Activated T-cell treated with anti-CD3 and anti-CD28 coated beads, Interleukin-2, amount 50 U/mL, for 4 hours (primary cell): ENCODE measurements around the gene NAGA. TPM values are rescaled to one million over a fixed set of nuclear protein-coding genes. Genes with fewer than 3 reads are reported as not detected.
A peak's percentile ranks its signal among the peaks of the same experiment; 100 is the strongest.
"Not testable (repeated sequence)": the region's sequence is repeated elsewhere in the genome, so short reads cannot be mapped to it uniquely, and the experiment has no call there.

Source experiments
- ATAC-seq, 2 donors: fragments of 200-7000 bp; cut with Tn5 transposase; one replicate each; pipeline ENCODE4 v1.10.0; 2021
- DNase-seq: peaks from one replicate; pipeline ENCODE4 v3.0.0-alpha.2; 2020
- H3K27me3 Mint-ChIP-seq: one replicate; pipeline ENCODE4 v1.8.0; 2021; ENCODE audit warnings: low read depth, mixed read lengths
- H3K36me3 Mint-ChIP-seq: one replicate; pipeline ENCODE4 v1.8.0; 2022; ENCODE audit warnings: mixed read lengths; ENCODE audit not compliant: insufficient read depth
- H3K4me1 Mint-ChIP-seq: one replicate; pipeline ENCODE4 v1.8.0; 2021; ENCODE audit warnings: low read depth, mixed read lengths
- H3K4me3 Mint-ChIP-seq: one replicate; pipeline ENCODE4 v1.8.0; 2021; ENCODE audit warnings: mild to moderate bottlenecking, moderate library complexity, mixed read lengths
- H3K9me3 Mint-ChIP-seq: one replicate; pipeline ENCODE4 v1.8.0; 2021; ENCODE audit warnings: mixed read lengths
- total RNA-seq, 3 donors: library from RNA; stranded (reverse); gene quantifications; one replicate each; pipeline ENCODE4 v1.2.1, GENCODE V29; 2021

NAGA gene
- total RNA-seq: 10 to 100 TPM; 14.2 to 16.4 (median 14.2) TPM

DNA sequence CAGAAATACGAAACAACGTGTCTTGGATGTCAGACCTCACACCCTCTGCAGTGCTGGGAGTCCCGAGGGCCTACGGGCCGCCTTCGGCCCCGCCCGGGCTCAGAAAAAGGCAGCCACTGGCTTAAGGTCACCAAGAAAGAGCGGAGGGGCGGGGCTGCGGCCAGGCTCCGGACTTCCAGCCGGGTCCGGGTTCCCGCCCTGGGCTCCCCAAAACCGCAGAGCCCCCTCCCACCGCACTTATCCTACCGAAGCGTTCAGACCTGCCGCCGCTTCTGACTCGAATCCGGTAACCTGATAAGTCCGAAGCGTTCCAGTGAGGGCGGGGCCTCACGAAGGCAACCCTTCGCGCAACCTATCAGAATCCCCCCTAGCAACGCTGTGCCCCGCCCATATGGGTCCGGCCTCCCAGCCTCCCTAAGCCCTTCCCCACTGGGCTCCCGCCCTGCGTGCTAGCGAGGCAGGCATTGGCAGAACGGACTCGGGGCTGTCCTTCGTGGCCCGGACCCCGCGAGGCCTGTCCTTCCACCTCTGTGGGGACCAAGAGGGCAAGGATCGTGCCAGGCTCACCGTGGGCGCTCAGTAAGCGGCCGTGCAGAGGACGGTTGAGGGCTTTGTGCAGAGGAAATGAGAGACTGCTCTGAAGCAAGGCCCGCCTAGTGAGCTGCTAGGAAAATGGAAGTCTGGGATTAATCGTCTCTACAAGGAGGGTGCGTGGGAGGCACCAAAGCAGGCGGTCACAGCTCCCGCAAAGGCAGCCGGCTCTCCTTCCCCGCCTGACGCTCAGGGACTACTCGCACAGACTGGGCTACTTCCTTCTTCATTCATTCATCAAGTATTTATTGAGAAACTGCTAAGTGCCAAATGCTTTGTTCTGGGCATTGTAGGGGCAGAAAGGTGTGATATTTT, at the start of gene NAGA:
Gene NAGA, minus strand, starts transcription at position 296 of the 906 bp plus-strand sequence. CDS start 515 bp downstream, outside the sequence.
- Mint-ChIP-seq H3K36me3 (peaks cover 7% of the 10 kb centered on the region), H3K27me3 (no peaks in the 10 kb centered on the region), H3K4me1 (peaks cover 33% of the 10 kb centered on the region), H3K9me3 (no peaks in the 10 kb centered on the region), H3K4me3 (peak within 1 kb of the TSS; percentile 86)
- DNase-seq: peak; percentile 78
- ATAC-seq: peak; percentile 97 to 98

DNA sequence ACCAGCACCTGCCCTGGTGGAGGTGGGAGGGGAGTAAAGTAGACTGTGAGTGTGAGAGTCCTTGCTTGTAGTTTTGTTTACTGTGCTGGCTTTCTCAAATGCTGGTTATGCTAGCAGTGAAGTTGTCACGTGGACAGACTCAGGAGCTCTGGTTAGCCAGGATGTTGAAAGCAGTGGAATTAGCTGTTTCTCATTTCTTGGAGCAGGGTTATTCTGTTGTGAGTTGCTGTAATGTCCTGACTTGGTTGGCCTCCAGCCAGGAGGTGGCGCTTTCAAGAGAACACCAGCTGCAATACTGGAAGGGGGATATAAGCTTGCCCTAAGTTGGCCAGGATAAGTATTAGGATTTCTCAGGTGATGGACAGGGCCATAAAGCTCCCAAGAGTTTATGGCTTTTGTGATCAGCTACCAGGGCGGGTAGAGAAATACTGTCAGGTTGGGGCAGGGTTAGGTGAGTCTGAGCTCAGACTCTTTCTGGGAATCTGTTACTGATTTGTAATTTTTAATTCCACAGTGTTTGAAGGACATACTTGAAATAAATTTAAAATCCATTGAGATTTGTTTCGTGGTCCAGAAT, 46.3 kb upstream of the NAGA start:
- H3K4me3 Mint-ChIP-seq: no peak overlapping the region
- H3K9me3 Mint-ChIP-seq: peaks cover 12% of the 10 kb centered on the region
- ATAC-seq (no peak), DNase-seq (no peak)
- peaks cover 31% of the 10 kb centered on the region for H3K4me1 Mint-ChIP-seq
- peaks cover 5% of the 10 kb centered on the region for H3K36me3 Mint-ChIP-seq
- no peaks in the 10 kb centered on the region for H3K27me3 Mint-ChIP-seq

DNA sequence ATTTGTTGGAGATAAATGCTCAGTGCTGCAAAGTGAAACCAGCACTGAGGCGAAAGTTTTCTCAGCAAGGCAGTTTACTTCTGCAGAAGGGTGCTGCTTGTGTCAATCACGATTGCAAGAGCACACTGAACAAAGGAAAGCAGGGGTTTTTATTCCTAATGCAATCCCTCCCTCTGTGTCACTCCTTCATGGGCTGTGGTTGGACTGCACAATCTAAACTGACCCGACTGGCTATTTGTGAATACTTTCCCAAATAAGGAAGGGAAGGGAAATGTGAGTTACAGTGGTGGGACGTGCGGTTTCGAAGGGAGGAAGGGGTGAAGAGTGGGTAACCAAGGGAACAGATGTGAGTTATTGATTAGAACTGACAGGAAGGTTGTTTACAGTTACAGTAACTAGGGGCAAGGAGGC, 44.8 kb upstream of the NAGA start:
- Mint-ChIP-seq H3K9me3 (peaks cover 12% of the 10 kb centered on the region), H3K4me1 (peaks cover 17% of the 10 kb centered on the region)
- H3K4me3 Mint-ChIP-seq, DNase-seq, H3K27me3 Mint-ChIP-seq, H3K36me3 Mint-ChIP-seq, ATAC-seq: not testable (repeated sequence)

DNA sequence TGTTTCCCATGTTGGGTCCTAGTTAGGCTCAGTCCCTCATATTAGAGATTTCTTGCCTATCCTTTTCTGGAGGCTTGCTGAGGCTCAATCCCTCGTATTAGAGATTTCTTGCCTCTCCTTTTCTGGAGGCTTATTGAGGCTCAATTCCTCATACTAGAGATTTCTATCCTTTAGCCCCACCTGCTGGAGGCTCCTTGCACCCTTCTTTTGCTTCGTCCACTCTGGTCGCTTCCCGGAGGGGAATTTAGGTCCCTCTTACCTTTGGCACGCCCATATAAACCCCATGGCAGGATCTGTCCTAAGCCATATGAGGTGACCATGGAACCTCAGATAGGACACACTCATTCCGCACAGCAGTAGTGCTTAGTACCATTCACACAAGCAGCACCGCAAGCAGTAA, 44.1 kb upstream of the NAGA start:
- Mint-ChIP-seq H3K4me3 (no peak overlapping the region), H3K9me3 (peaks cover 12% of the 10 kb centered on the region), H3K4me1 (peaks cover 10% of the 10 kb centered on the region), H3K27me3 (no peaks in the 10 kb centered on the region), H3K36me3 (peaks cover 5% of the 10 kb centered on the region)
- ATAC-seq (no peak), DNase-seq (no peak)

DNA sequence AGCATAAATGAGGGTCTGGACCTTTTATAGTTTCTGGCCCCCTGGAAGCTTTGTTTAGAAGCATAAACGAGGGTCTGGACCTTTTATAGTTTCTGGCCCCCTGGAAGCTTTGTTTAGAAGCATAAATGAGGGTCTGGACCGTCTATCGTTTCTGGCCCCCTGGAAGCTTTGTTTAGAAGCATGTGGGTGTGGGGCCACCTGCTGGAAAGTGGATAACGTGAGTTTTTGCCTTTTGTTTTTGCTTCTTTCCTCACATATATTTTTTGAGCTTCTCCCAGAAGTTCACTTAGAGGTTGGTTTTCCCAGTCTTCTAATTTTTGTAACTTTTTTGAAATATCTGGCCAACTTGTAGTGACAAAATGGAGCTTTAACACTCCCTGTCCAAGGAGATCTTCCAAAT, 42.2 kb upstream of the NAGA start:
- H3K27me3 Mint-ChIP-seq, ATAC-seq, H3K36me3 Mint-ChIP-seq, DNase-seq, H3K4me3 Mint-ChIP-seq, H3K4me1 Mint-ChIP-seq: not testable (repeated sequence)
- H3K9me3 Mint-ChIP-seq: peaks cover 12% of the 10 kb centered on the region

DNA sequence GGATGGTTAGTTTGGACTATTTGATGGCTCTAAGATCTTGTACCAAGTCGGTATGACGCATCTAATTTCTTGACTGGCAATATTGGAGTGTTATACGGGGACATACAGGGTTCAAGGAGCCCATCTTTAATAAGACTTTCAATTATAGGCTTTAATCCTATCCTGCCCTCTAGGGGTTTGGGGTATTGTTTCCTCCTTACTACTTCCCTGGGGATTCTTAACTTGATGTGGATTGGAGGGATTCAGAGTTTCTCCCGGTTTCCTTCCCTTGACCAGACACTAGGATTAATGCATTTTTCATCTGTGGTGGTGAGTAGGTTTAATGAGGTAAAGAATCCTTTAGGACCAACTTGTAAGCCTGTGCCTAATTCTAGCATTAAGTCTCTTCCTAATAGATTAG, 41.2 kb upstream of the NAGA start:
- ATAC-seq (no peak), DNase-seq (no peak)
- H3K27me3 Mint-ChIP-seq: no peaks in the 10 kb centered on the region
- H3K4me1 Mint-ChIP-seq: no peaks in the 10 kb centered on the region
- H3K36me3 Mint-ChIP-seq: peaks cover 7% of the 10 kb centered on the region
- H3K4me3 Mint-ChIP-seq: no peak overlapping the region
- peaks cover 12% of the 10 kb centered on the region for H3K9me3 Mint-ChIP-seq

DNA sequence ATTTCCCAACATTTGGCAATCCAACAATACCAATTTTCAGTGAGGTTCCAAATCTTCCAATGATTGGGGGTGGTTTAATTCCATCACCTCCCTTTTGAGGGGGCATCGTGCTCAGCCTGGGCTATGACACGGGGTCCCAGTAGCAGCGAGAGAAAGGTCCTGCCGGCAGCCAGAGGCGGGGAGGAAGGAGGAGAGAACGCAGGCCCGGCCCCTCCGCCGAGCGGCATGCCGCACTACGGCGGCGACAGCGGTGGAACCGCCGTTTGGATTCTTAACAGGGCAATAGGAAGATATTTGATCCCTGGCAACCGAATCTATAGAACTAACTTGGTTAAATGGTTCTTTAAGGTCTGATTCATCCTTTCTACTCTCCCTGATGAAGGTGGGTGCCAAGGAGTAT, 38.2 kb upstream of the NAGA start:
- Mint-ChIP-seq H3K9me3 (peaks cover 8% of the 10 kb centered on the region), H3K27me3 (no peaks in the 10 kb centered on the region), H3K4me3 (no peak overlapping the region), H3K4me1 (no peaks in the 10 kb centered on the region), H3K36me3 (peaks cover 11% of the 10 kb centered on the region)
- DNase-seq (no peak), ATAC-seq (no peak)

DNA sequence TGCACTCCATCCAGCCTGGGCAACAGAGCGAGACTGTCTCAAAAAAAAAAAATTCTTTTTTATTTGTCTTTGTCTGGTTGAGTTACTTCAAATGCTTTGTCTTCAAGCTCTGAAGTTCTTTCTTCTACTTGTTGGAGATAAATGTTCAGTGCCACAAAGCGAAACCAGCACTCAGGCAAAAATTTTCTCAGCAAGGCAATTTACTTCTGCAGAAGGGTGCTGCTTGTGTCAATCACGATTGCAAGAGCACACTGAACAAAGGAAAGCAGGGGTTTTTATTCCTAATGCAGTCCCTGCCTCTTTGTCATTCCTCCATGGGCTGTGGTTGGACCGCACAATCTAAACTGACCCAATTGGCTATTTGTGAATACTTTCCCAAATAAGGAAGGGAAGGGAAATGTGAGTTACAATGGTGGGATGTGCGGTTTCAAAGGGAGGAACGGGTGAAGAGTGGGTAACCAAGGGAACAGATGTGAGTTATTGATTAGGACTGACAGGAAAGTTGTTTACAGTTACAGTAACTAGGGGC, 33.8 kb upstream of the NAGA start:
- not testable (repeated sequence) for H3K4me3 Mint-ChIP-seq, H3K4me1 Mint-ChIP-seq, ATAC-seq, H3K27me3 Mint-ChIP-seq, DNase-seq
- H3K9me3 Mint-ChIP-seq: peaks cover 21% of the 10 kb centered on the region
- H3K36me3 Mint-ChIP-seq: peaks cover 14% of the 10 kb centered on the region

DNA sequence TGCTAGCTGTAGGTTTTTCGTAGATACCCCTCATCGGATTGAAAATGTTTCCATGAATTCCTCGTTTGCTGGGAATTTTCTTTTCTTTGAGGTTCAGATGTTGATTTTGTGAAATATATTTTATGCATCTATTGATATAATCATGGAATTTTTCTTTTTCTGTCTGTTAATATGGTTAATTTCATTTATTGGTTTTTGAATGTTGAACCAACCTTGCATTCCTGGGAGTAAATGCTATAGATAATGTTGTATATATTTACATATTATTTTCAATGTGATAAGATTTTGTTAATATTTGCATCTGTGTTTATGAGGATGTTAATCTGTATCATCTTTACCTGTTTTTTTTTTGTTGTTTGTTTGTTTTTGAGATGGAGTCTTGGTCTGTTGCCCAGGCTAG, 30.6 kb upstream of the NAGA start:
- H3K4me3 Mint-ChIP-seq: no peak overlapping the region
- ATAC-seq: no peak
- H3K4me1 Mint-ChIP-seq: no peaks in the 10 kb centered on the region
- H3K36me3 Mint-ChIP-seq: peaks cover 12% of the 10 kb centered on the region
- no peaks in the 10 kb centered on the region for H3K27me3 Mint-ChIP-seq
- H3K9me3 Mint-ChIP-seq: peaks cover 23% of the 10 kb centered on the region
- DNase-seq: no peak

DNA sequence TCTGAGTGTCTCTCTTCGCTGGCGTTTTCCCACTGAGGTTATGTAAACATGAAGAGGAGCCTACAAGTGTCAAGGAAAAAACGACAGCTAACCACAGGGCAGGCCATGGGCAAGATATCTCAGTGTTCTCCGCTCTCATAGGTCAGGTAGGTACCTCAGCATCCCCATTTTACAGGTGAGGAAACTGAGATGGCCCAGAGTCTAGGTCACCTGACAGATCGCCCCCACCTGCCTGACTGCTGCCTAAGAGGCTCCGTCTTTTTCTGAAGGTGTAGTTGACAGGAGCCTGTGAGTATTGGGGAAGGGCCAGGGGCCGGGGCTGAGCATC, 20.8 kb upstream of the NAGA start:
- Mint-ChIP-seq H3K9me3 (no peaks in the 10 kb centered on the region), H3K4me1 (peaks cover 24% of the 10 kb centered on the region), H3K4me3 (peak overlapping the region; percentile 98), H3K27me3 (no peaks in the 10 kb centered on the region), H3K36me3 (peaks cover 17% of the 10 kb centered on the region)
- ATAC-seq (no peak), DNase-seq (no peak)

DNA sequence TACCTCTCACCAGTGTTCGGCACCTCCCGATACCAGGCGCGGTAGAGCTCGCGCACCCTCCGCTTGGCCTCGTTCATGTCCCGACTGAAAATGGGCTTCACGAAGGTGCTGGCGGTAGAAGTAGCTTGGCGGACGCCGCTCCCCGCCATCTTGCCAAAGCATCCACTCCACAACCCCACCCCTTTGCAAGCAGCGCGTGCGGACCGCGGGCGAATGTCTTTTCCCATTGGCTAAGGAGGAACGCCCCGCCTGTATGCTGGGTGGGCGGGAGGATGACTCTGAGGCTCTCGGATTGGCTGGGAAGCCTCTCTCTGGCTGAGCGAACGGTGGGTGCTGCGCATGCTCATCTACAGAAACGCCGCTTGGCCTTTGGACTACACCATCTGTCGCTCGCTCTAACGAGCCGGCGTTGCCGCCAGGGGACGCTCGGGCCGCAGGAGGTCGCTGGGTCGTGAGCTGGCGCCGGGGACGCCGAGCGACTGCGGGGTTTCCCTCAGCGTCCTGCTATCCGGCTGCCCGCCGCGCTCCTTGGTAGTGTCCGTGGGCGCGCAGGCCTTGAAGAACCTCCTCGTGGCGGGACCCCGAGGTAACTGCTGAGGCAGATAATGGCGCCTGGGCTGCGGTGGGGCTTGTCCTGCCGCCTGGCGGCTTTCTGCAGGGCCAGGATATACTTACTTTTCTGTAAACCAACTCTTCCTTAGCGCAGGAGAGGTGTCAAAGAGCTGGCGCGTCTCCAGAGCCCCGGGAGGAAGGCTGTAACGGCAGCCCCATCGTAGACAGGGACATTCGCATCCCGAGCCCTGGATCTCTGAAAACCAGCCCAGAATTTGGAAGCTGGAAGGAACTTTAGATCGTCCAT, 20.2 kb upstream of the NAGA start, which contains the start of gene NDUFA6:
Gene NDUFA6, minus strand, starts transcription at position 177 of the 859 bp plus-strand sequence. Its CDS starts 28 bp downstream, at position 149.
- Mint-ChIP-seq H3K4me3 (peak within 1 kb of the TSS; percentile 98), H3K27me3 (no peaks in the 10 kb centered on the region), H3K9me3 (no peaks in the 10 kb centered on the region), H3K4me1 (peaks cover 24% of the 10 kb centered on the region), H3K36me3 (peaks cover 19% of the 10 kb centered on the region)
- peak; percentile 90 to 92 for ATAC-seq
- DNase-seq: peak; percentile 97

DNA sequence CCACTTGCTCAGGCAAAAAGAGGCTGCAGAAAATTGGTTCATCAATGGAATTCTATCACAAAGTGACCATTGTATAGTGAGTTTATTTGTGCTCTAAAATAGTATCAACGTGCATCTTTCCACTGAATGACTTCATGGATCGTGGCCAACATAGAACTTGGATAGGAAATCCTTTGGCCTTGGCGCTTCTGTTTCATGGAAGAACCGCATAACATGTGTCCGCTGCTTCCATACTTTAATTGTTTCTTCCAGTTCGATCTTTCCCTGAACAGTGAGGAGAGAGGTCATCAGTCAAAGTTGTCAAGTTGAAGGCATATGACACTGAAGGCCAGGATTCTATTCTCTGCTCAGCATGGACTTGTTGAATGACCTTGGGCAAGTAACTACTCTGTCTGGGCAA, 15.4 kb upstream of the NAGA start:
- H3K27me3 Mint-ChIP-seq: no peaks in the 10 kb centered on the region
- no peak for DNase-seq
- H3K4me1 Mint-ChIP-seq: peaks cover 32% of the 10 kb centered on the region
- peaks cover 40% of the 10 kb centered on the region for H3K36me3 Mint-ChIP-seq
- no peak overlapping the region for H3K4me3 Mint-ChIP-seq
- no peaks in the 10 kb centered on the region for H3K9me3 Mint-ChIP-seq
- no peak for ATAC-seq

DNA sequence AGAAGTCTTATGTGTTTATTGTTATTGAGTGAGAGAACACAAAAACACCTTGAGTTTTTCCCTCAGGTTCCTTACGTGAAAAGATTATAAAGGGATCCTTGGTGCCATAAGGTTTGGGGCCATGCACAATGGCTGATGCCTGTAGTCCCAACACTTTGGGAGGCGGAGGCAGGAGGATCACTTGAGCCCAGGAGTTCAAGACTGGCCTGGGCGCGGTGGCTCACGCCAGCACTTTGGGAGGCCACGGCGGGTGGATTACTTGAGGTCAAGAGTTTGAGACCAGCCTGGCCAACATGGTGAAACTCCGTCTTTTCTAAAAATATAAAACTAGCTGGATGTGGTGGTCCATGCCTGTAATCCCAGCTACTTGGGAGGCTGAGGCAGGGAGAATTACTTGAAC, 14.3 kb upstream of the NAGA start:
- H3K9me3 Mint-ChIP-seq: no peaks in the 10 kb centered on the region
- no peaks in the 10 kb centered on the region for H3K27me3 Mint-ChIP-seq
- peaks cover 40% of the 10 kb centered on the region for H3K36me3 Mint-ChIP-seq
- ATAC-seq: no peak
- peaks cover 36% of the 10 kb centered on the region for H3K4me1 Mint-ChIP-seq
- no peak for DNase-seq
- H3K4me3 Mint-ChIP-seq: no peak overlapping the region

DNA sequence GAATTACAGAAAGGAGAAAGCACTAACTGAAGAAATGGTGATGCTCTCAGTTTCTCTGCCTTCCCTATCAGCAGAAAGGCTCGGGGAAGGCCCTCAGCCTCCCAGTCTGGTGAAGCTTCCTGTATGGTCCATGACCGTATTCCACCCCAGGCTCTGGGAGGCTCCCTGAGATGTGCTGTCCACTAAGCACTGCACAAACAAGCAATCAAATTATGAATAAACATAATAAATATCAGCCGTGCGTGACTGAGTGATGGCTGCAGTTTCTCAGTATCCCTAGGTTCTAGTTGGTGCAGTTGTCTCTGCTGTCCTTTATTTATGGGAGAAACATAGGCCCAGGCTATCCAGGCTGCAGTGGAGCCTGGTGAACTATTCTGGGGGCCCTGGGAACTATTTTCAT, 12.5 kb upstream of the NAGA start:
- H3K27me3 Mint-ChIP-seq: no peaks in the 10 kb centered on the region
- H3K4me3 Mint-ChIP-seq: no peak overlapping the region
- peaks cover 34% of the 10 kb centered on the region for H3K36me3 Mint-ChIP-seq
- DNase-seq: no peak
- H3K4me1 Mint-ChIP-seq: peaks cover 32% of the 10 kb centered on the region
- no peaks in the 10 kb centered on the region for H3K9me3 Mint-ChIP-seq
- no peak for ATAC-seq
